ENCODE data around the gene RANGAP1.

- TF ChIP-seq POLR2AphosphoS5 (IDR thresholded peaks at IDR 0.05; ENCODE audit: low read depth, low read length), result no peak
- TF ChIP-seq POLR2A (IDR thresholded peaks at IDR 0.05; ENCODE audit: low read depth, low read length), result no peak
- no peak for TF ChIP-seq TAF1 (IDR thresholded peaks at IDR 0.05; ENCODE audit: borderline replicate concordance, low read depth, low read length)
Observed at GRCh38 chr22:41290262-41291221, 4.6 kb upstream of the RANGAP1 start.

Data from GM12892 (cell line).